GM19372 (cell line): ENCODE measurements around the gene AFF3.
"Not testable (repeated sequence)": the region's sequence is repeated elsewhere in the genome, so short reads cannot be mapped to it uniquely, and the experiment has no call there.

Source experiments
- ATAC-seq: cut with Tn5 transposase; IDR thresholded peaks from one replicate; pipeline ENCODE4 v1.9.1; 2021; ENCODE audit warnings: mild to moderate bottlenecking, low read depth, moderate library complexity; ENCODE audit not compliant: unreplicated experiment

Gene AFF3

GRCh38 chr2:100146657-100146960 is 4.2 kb upstream of the AFF3 start:
- no peak for ATAC-seq

- no peak for ATAC-seq
Observed at GRCh38 chr2:100145893-100146656, 3.7 kb upstream of the AFF3 start.

DNA sequence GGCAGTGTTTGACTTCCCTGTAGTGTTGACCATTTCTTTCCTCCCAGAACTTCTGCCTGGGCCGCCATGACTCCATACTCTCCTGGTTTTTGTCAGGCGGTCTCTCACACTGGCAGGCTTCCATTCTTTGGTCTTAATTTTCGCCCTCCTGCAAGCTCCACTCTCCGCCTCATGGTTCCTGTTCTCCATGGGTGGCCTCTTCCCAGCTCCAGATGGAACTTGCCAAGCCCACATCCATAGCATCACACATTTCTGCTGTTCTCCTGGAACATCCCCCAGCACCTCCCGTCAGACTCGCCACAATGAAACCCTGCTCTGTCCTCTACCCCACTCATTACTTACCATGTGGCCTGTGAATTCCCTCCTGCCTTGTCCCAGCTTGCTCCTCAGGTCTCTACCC is 896 bp upstream of the AFF3 start:
- no peak for ATAC-seq

DNA sequence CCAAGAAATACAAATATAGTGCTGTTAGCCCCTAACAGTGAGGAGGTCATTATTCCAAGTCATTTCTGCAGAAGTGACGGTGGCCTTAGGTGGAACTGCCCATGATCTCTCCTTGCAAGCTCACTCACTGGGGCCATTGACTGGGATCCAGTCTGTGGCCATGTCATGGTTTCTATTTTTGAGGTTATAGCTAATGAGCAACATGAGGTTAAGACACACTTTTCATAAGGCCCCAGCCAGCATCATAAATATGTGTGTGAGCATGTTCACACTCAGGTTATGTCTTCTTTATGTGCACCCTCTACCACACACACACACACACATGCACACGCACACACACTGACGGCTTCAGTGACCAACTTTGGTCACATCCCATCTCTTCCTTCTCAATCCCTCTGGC is 484 bp downstream of the AFF3 start:
- no peak for ATAC-seq

DNA sequence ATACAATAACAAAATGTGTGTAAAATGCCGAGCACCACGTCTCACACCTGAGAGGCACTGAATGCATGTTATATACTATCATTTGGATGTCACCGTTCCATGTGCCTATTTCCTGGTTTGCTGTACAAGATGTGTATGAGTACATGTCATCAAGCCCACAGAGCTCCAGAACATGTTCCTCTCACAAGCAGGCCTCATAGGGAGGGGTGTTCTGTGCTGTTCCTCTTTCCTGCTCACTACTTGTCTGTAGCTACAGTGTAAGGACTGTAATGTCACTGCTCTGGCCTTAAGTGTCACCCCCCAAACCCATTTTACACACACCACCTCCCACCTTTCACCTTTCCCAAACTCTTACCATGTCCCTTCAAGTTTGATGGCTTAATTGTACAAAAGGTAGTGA is 1.8 kb downstream of the AFF3 start:
- ATAC-seq, result no peak

DNA sequence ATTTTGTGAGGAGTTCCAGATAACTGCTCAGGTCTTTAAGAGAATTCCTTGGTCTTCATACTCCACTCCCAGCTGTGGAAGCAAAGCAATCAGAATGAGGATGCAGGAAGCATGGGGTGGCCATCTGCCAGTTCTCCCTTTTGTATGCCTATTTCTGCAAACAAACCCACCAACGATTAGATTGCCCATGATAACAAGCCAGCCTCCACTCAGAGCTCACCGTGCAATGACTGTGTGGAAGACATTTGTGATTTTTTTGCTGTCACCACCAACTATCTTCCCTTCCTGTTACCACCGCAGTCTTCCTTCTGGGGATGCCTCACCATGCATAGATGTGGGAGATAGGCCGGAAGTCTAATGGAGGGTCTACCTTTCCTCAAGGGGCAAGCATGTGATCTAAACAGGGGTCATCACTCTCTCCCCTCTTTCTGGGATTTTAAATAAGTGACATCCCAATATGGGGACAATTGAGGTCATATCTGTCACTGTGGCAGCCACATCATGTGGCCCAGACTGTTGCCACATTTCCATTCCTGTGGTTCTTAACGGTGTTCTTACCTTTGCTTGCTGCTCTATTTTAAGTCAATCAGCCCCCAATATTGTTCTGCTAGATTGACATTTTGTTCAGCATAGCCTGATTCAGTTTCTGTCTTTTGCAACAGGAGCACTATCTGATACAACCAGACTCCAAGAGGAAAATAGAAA is 4.4 kb downstream of the AFF3 start:
- ATAC-seq, result no peak

GRCh38 chr2:100137318-100137717 is 5.1 kb downstream of the AFF3 start:
- no peak for ATAC-seq

GRCh38 chr2:100136310-100136709 is 6.1 kb downstream of the AFF3 start:
- no peak for ATAC-seq

GRCh38 chr2:100135415-100135814 is 7.0 kb downstream of the AFF3 start:
- no peak for ATAC-seq

- no peak for ATAC-seq
Observed at GRCh38 chr2:100130595-100131391, 11.6 kb downstream of the AFF3 start.

DNA sequence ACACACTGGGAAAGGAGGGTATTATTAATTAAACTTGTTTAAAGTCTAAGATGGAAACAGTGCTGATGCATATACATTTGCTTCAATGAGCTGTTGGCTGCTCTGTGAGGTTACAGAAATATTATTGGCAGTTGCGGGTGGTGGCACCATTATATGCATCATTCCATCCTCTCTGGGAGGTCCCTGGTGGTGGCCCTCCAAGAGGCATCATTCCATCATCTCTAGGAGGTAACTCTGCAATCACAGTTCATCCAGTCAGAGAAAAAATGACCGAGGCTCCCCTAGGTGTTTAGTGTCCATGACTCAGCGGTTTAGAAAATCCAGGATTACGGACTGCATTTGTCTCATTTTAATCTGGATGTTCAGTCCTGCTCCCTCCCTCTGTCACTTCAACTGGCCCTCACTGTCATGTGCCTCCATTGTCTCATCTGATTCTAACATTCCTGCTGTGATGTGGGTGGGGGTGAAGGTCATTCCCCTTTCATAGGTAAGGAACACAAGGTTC is 15.4 kb downstream of the AFF3 start:
- ATAC-seq, result no peak

GRCh38 chr2:100126201-100126600 is 16.2 kb downstream of the AFF3 start:
- ATAC-seq, result no peak

GRCh38 chr2:100125626-100126025 is 16.8 kb downstream of the AFF3 start:
- no peak for ATAC-seq

DNA sequence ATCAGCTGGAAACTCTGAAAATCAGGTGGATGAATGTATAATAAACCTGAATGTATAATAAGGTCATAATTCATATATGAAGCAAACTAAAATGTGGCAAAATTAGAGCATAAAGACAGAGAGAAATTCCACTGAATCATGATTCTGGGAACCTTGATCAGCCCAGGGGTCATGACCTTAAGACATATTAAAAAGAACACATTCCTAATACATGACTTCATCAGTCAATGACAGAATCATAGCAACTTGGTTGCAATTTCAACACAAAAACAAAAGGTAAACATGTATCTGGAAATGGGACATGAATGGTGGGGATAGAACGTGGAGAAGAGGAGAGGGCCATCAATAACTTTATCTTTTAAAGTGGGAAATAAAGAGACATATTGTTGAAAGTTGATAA is 17.6 kb downstream of the AFF3 start:
- no peak for ATAC-seq

DNA sequence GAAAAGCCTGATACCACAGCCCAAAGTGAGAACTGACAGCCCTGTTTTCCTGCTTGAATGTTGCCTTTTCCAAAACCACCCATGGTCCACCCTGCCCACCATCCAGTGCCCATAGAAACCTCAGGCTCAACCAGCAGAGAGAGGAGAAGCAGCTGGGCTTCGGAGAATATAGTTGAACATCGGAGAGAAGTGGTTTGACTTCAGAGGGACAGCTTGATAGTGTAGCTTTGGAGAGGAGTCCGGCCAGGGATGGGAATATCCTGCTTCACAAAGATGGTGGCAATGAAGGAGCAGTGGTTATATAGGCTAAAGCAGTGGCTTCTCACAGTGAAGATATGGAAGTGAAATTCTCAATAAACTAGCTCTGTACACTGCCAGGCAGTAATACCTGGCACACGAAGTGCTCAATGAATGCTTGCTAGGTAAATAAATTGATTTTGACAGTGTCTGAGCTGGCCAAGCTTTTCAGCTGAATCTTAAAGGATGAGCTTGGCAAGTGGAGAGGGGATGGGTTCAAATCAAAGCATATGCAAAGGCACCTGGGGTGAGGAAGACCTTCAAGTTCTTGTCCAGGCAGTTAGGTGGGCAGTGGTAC is 21.2 kb downstream of the AFF3 start:
- no peak for ATAC-seq

DNA sequence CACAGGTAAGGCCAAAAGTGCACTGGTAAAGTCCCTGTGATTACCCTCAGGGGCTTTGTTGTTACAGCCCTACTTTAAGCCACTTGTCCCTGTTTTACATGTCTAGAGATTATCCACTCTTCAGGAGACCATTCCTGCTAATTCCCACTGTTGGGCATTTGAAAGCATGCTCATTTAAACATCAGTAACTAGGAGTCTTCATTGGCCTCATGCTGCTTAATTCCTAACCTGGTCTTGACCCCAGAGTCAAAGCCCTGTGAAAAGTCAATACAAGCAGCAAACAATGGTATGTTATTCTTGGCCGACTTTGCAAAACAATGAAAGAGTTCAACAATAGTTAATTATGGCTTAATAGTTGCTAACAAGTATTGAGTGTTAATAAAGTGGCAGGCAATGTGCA is 23.2 kb downstream of the AFF3 start:
- ATAC-seq, result no peak

- peak; percentile 70 for ATAC-seq
Observed at GRCh38 chr2:100113990-100114433, 28.4 kb downstream of the AFF3 start.

- no peak for ATAC-seq
Observed at GRCh38 chr2:100110614-100111000, 31.8 kb downstream of the AFF3 start.

DNA sequence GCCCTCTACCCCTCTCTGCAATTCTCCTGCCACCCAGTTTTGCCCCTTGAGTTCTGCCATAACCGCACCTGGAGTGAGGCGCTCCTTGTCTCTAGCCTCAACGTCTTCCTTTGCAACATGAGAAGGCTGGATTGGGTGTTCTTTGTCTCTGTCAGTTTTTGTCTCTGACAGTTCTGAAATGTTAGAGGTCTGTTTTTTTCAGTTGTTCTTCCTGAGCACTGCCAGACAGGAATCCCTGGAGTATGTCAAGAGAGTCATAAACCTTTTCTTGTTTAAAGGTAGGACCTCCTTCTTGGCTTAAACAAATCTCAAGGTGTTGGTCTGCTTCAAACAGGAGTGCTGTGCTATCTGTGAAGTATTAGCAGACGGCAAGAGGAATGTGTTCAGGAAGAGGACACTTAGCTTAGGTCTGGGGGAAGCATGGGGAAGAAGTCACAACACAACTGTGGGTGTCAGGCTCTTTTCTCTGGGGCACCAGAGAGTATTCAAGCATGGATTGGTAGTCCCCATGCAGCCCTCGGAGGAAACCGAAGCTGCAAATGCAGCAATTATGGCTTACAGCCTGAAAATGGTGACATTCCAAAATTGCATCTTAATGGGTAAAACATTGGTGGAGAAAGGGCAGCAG is 32.3 kb downstream of the AFF3 start:
- ATAC-seq, result no peak

- ATAC-seq, result not testable (repeated sequence)
Observed at GRCh38 chr2:100108648-100109020, 33.8 kb downstream of the AFF3 start.
